OCI-LY3 (cell line): ENCODE measurements around the gene TUBA4A.

Source experiments
- EZH2phosphoT487 ChIP-seq: fragments of 200-600 bp; shearing (Covaris generic); IDR thresholded peaks from 2 replicates; pipeline ENCODE4 v1.6.1; 2018; ENCODE audit warnings: antibody characterized with exemption, mixed run types, low read depth
- TF ChIP-seq, protein P1 (sequence below): fragments of 200-600, 300-600 bp; sonication (generic); IDR thresholded peaks from 2 replicates; pipeline ENCODE4 v1.5.1; 2014; ENCODE audit warnings: antibody characterized with exemption, low read length, low read depth

DNA sequence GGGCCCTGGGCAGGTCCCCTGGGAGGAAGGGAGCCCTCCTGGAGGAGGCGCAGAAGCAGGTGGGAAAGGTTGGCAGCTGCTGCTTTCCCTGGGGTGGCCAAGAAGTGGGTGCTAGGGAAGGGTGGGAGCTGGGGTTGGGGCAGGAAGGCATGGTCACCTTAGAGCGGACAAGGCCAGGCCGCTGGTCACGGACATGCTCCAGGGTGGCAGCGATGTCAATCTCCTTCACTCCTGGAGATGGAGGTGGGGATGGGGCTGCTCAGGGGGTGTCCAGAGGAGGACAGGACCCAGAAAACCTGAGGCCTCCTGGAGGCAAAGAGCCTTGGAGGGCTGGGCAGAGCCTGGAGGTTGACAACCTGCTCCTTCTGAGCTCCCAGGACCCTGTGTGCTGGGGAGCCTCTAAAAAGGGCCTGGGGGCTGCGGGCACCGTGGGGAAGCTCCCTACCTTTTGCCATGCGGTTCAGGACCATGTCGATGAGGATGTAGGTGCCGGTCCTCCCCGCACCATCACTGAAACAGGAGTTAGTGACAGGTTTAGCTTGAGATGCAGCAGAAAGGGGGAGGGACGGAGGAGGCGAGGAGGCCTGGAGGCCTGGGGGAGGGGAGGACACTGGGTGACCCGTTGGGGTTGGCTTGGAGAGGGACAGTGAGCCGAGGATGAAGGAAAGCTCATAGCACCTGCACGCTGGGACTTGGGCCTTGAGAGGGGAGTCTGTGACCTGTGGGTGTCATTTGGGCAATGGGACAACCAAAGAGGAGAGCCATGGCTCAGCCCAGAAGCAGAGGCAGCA lies 36.9 kb upstream of the TUBA4A start:
- TF ChIP-seq, protein P1, sequence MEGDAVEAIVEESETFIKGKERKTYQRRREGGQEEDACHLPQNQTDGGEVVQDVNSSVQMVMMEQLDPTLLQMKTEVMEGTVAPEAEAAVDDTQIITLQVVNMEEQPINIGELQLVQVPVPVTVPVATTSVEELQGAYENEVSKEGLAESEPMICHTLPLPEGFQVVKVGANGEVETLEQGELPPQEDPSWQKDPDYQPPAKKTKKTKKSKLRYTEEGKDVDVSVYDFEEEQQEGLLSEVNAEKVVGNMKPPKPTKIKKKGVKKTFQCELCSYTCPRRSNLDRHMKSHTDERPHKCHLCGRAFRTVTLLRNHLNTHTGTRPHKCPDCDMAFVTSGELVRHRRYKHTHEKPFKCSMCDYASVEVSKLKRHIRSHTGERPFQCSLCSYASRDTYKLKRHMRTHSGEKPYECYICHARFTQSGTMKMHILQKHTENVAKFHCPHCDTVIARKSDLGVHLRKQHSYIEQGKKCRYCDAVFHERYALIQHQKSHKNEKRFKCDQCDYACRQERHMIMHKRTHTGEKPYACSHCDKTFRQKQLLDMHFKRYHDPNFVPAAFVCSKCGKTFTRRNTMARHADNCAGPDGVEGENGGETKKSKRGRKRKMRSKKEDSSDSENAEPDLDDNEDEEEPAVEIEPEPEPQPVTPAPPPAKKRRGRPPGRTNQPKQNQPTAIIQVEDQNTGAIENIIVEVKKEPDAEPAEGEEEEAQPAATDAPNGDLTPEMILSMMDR: no peak
- no peak for TF ChIP-seq EZH2phosphoT487
